H1 (cell line): Measurements from ENCODE around the gene PLK1.

Experiments used
- EP300 ChIP-seq, 2 experiments: IDR thresholded peaks; 1 replicate in 1 of 2; 2 replicates in 1 of 2; pipeline ENCODE4 v1.6.1; 2011 to 2012; ENCODE audit warnings: low read depth in 2 of 2, low read length in 2 of 2, mild to moderate bottlenecking in 2 of 2, borderline replicate concordance in 1 of 2, inconsistent platforms in 1 of 2, moderate library complexity in 1 of 2
- GTF2F1 ChIP-seq: IDR thresholded peaks from 2 replicates; pipeline ENCODE4 v1.6.1; 2012; ENCODE audit warnings: low read depth, low read length, improper control_type of control experiment, borderline replicate concordance
- KDM4A ChIP-seq: IDR thresholded peaks from one replicate; pipeline ENCODE4 v1.7.1; 2012; ENCODE audit warnings: low read depth, mild to moderate bottlenecking, moderate library complexity, low read length, inconsistent platforms; ENCODE audit not compliant: severe bottlenecking
- POLR2A ChIP-seq, 2 experiments: IDR thresholded peaks; 1 replicate in 1 of 2; 2 replicates in 1 of 2; pipeline ENCODE4 v1.6.1; 2011; ENCODE audit warnings: low read depth in 2 of 2, low read length in 2 of 2, mild to moderate bottlenecking in 2 of 2; ENCODE audit errors: control extremely low read depth in 1 of 2
- POLR2AphosphoS5 ChIP-seq: IDR thresholded peaks from 2 replicates; pipeline ENCODE4 v1.6.1; 2011; ENCODE audit warnings: low read depth, low read length
- RBBP5 ChIP-seq: IDR thresholded peaks from 2 replicates; pipeline ENCODE4 v1.7.1; 2012; ENCODE audit warnings: low read depth, mild to moderate bottlenecking, inconsistent platforms, low read length, moderate library complexity, borderline replicate concordance
- RNF2 ChIP-seq: fragments of 200-900, 300-1000 bp; sonication (generic); IDR thresholded peaks from 2 replicates; pipeline ENCODE4 v1.7.1; 2016; ENCODE audit warnings: borderline replicate concordance, low read depth, mild to moderate bottlenecking, antibody characterized with exemption, low read length; ENCODE audit not compliant: poor library complexity, severe bottlenecking; ENCODE audit errors: missing control alignments
- TAF1 ChIP-seq: IDR thresholded peaks from 2 replicates; pipeline ENCODE4 v1.6.1; 2011; ENCODE audit warnings: mild to moderate bottlenecking, low read depth, low read length
- TF ChIP-seq, protein P1 (sequence below), 3 experiments: IDR thresholded peaks; 1 replicate in 2 of 3; 2 replicates in 1 of 3; pipeline versions ENCODE4 v1.5.1 to v1.6.1; 2011; ENCODE audit warnings: low read length in 3 of 3, mild to moderate bottlenecking in 3 of 3, inconsistent platforms in 2 of 3, low read depth in 1 of 3, moderate library complexity in 1 of 3; ENCODE audit not compliant: insufficient read depth in 1 of 3; ENCODE audit errors: control extremely low read depth in 1 of 3
- TF ChIP-seq, protein P2 (sequence below): IDR thresholded peaks from 2 replicates; pipeline ENCODE4 v1.6.1; 2011; ENCODE audit warnings: low read depth, mild to moderate bottlenecking, low read length; ENCODE audit not compliant: insufficient read depth
- TF ChIP-seq, protein P3 (sequence below): IDR thresholded peaks from 2 replicates; pipeline ENCODE4 v1.6.1; 2012; ENCODE audit warnings: inconsistent platforms

DNA sequence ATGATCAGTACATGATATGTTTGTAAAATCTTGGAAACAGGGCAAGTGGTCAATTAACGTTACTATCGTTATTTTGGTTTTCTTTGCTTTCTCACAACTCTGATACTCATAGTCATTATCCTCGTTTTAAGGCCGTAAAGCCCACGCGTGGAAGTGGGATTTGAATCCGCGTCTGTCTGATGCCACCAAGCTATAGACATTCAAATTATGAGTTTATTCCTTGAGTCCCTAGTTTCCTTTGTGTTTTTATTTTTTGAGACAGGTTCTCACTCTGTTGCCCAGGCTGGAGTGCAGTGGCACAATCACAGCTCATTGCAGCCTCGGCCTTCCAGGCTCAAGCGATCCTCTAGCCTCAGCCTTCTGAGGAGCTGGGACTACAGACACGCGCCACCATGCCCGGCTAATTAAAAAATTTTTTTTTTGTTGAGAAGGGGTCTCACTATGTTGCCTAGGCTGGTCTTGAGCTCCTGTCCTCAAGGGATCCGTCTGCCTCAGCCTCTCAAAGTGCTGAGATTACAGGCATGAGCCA lies 36.4 kb upstream of the PLK1 start:
- TF ChIP-seq, protein P1, sequence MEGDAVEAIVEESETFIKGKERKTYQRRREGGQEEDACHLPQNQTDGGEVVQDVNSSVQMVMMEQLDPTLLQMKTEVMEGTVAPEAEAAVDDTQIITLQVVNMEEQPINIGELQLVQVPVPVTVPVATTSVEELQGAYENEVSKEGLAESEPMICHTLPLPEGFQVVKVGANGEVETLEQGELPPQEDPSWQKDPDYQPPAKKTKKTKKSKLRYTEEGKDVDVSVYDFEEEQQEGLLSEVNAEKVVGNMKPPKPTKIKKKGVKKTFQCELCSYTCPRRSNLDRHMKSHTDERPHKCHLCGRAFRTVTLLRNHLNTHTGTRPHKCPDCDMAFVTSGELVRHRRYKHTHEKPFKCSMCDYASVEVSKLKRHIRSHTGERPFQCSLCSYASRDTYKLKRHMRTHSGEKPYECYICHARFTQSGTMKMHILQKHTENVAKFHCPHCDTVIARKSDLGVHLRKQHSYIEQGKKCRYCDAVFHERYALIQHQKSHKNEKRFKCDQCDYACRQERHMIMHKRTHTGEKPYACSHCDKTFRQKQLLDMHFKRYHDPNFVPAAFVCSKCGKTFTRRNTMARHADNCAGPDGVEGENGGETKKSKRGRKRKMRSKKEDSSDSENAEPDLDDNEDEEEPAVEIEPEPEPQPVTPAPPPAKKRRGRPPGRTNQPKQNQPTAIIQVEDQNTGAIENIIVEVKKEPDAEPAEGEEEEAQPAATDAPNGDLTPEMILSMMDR (IDR thresholded peaks at IDR 0.05; ENCODE audit: control extremely low read depth in 1 of 3, insufficient read depth in 1 of 3, low read depth in 1 of 3, low read length in 3 of 3) = no peak
- TF ChIP-seq POLR2AphosphoS5 (no peak), POLR2A (IDR thresholded peaks at IDR 0.05; ENCODE audit: control extremely low read depth in 1 of 2, low read depth in 2 of 2, low read length in 2 of 2) (no peak), TAF1 (no peak), RNF2 (no peak), EP300 (IDR thresholded peaks at IDR 0.05; ENCODE audit: borderline replicate concordance in 1 of 2, low read depth in 2 of 2, low read length in 2 of 2) (no peak), RBBP5 (no peak), KDM4A (no peak), GTF2F1 (no peak)
- TF ChIP-seq, protein P2, sequence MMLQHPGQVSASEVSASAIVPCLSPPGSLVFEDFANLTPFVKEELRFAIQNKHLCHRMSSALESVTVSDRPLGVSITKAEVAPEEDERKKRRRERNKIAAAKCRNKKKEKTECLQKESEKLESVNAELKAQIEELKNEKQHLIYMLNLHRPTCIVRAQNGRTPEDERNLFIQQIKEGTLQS = no peak
- TF ChIP-seq, protein P3, sequence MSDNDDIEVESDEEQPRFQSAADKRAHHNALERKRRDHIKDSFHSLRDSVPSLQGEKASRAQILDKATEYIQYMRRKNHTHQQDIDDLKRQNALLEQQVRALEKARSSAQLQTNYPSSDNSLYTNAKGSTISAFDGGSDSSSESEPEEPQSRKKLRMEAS = no peak
